Brain pericyte (primary cell): ENCODE results near the gene BSN.

ENCODE experiments used
- DNase-seq: peaks from one replicate; pipeline ENCODE4 v3.0.0-alpha.2; 2012; ENCODE audit warnings: low read depth, low spot score

The BSN gene

GRCh38 chr3:49601358-49602048, 47.2 kb downstream of the BSN start:
- no peak for DNase-seq

DNA sequence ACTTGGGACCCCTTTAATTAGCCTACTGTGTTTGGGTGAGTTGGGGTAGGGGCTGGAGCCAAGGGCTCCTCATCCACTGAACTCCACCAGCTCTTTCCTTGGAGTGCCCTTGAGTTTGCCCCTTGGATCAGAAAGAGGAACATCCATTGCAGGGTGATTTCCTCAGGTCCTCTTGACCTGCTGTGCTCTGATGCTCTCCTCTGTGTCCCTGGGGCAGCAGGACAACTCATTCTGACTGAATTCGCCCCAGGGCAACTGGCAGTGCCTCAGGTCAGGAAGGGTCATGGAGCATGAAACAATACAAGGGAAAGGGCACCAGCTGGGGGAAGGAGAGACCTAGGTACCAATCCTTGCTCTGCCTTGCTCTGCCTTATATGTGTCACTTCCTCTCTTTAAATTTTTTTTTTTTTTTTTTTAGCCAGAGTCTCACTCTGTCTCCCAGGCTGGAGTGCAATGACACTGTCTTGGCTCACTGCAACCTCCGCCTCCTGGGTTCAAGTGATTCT, 47.8 kb downstream of the BSN start:
- DNase-seq = no peak

DNA sequence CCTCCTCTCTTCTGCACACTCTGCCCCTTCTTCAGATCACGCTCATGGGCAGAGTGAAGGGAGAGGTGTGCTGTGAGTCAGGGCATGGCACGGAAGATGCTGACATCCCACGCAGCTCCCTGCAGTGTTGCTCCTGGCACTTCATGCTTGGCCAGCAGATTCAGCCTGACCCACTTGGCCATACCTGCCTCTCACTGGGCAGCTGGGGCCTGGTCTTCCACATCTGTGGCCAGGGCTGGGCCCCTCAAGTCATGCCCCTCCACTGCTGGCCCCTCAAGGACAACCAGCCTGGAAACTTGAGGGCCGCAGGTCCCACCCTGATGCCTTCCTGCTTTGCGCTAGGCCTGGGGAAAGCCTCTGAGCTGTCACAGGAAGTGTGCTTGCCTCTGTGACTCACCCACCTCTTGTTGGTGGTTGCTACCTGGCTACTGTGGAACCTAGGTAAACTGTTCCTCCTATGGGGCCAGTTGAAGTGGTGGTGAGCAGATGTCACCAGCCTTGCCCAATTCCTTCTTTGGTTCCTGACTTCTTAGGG, 48.7 kb downstream of the BSN start:
- no peak for DNase-seq

GRCh38 chr3:49606427-49606826, 52.1 kb downstream of the BSN start:
- no peak for DNase-seq

DNA sequence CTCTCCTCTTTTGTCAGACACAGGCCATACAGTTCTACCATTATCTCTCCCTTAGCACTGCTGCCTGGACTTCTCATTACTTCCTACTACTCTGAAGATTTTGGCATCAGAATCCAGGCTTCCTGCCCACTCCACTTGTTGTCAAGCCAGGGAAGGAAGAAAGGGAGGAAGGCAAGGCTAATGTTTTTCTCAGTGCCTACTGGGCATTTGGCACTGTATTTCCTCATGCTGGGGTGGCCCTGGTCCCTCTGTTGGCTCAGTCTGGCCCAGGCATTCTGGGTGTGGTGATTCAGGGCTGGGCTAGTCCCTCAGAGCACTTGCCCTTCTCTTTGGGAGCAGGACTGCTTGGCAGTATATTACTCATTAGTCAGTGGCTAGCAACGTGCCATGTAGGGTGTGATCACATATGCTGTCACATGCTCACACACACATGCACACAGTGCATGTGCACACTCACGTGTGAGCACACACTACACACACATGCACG, 52.9 kb downstream of the BSN start:
- DNase-seq = no peak

DNA sequence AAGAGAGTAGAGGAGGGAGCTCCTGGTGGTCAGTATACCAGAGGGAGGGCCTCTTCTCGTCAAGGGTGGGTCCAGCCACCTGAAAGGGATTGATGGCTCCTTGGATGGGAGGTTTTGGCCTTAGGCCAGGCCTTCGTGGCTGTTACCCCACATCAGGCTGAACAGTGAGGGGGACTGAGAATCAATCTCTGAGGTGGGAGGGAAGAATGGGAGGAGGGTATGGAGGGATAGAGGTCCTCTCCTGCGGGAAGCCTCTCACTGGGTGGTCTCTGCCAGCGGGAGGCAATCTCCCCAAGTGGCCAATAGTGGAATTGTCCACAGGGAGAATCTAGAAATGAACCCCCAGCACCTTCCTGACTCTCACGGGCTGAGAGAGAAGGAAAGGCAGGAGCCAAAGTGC, 53.5 kb downstream of the BSN start:
- DNase-seq = no peak

DNA sequence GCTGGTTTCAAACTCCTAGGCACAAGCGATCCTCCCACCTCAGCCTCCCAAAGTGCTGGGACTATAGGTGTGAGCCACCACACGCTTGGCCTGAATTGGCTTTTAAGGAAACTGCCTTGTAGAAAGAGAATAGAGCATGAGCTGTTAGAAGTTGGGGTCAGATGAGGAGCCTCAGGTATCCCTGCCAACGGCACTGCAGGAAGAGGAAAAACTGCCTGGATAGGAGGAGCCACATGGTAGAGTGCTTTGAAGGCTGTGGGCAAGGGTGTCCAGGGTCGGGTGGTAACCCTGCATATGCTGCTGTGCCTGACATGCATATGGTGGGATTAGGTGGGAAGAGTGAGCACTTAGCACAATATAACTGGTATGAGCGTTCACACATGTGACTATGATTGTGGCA, 55.0 kb downstream of the BSN start:
- DNase-seq = no peak

DNA sequence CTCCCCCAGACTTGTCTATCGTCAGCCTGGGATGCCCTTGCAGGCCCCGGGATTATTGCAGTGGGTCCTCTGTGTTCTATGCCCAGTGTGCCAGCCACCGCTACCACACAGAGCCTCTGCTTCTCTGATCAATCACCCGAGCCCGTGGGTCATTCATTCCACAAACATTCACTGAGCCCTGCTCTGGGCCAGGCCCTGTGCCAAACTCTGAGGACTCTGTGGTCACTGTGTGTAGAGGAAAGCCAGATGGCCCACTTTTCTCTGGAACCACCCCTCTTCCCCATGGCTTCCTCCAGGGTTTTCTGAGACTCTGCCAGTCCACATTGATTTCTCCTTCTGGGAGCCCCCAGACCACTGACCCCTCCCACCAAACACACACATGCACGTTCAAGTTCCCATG, 55.5 kb downstream of the BSN start:
- no peak for DNase-seq

DNA sequence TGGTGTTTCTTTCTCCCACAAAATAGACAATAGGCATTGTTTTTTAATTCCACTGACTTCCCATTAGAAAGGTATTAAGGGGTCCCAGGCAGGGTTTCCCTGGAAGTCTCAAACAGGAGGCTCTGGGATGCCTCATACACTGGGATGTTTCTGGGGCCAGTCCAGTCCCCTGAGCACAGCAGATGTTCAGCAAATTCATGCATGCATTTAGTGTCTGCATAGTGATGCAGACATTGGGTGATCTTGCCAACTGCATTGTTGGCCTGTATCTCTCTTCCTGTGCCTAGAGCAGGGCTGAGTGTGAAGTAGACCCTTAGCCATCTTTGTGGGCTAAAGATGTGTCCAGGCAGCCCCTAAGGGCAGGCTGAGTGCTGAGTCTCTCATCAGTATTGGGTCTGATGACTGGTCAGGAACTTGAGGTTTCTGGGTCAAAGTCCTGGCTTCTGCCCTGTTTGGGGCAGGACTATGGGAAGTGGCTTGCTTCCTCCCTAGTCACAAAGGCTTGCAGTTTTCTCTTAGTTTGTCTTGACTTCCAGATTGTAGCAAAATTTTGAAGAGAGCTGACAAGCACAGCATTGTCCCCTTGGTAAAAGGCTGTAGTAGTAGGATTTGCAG, 56.5 kb downstream of the BSN start:
- no peak for DNase-seq

- no peak for DNase-seq
These were observed 57.0 kb downstream of the BSN start for GRCh38 chr3:49611291-49611690.

- no peak for DNase-seq
These were observed 57.4 kb downstream of the BSN start for GRCh38 chr3:49611719-49612118.

DNA sequence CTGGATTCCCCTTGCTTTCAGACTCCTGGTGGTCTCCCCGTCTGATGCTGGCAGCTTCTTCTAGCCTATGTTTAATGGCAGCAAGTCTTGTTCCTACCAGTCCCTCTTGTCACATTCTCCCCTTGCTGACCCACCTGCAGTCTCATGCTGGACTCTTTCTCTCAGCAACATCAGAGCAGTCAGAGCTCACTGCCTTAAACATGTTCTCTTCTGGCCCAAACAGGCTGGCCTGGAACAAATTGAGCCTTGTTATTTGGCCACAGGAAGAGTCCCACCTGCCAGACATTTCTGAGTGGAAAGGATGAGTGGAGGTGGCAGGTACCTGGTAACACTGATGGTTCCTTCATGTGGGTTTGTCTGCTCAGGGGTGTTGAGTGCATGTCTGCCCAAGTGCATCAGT, 60.7 kb downstream of the BSN start:
- DNase-seq = no peak

DNA sequence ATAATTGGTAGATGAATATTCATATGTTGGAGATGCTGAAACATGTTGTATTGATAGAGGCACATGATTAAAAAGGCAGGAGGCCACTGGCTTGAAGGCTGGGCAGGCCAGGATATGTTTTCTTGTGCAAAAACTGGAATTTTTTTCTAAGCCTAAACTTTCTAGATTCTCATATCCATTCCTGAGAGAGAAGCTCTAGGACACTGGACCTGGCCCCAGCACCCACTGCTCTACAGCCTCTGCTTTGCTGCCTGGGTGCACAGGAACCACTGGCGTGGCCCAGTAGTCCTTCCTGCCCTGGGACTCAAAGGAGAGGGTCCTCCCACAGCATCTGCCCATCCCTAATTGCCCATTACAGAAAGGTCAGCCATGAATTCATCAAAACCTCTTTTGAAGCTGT, 61.8 kb downstream of the BSN start:
- no peak for DNase-seq

GRCh38 chr3:49616491-49616941, 62.2 kb downstream of the BSN start:
- DNase-seq = peak; percentile 87

GRCh38 chr3:49617390-49618013, 63.2 kb downstream of the BSN start:
- DNase-seq = no peak

DNA sequence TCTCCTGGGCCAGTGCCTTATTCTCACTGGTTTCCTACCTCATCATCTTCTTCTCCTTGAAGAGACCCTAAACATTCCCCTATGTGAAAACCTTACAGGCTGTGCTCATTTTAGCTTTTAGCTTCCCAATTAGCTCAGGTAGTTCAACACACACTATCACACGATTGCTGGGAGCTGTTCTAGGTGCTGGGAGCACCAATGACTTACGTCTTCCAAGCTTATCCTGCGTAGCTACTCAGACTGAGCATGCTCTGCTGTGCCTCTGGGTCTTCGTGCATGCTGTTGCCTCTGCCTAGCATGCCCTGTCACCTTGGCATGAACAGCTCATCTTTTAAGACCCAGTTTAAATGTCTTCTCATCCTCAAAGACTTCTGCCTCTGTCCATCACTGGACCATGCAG, 64.1 kb downstream of the BSN start:
- DNase-seq = no peak

DNA sequence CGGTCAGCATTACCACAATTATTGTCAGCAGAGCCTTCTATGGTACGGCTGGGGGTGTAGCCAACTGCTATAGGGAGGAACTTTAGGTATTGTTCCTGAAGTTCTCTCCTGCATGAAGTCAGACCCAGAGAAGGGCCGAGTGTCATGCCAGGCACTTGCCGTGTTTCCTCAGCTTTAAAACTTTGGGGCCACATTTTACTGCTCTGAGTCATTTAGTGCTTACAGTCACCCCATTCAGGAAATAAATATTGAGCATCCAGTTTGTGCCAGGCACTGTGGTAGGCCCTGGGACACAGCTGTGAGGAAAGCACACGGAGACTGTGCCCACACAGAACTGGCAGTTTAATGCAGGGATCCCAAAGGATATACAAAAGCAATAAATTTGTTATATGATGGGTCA, 65.4 kb downstream of the BSN start:
- no peak for DNase-seq

DNA sequence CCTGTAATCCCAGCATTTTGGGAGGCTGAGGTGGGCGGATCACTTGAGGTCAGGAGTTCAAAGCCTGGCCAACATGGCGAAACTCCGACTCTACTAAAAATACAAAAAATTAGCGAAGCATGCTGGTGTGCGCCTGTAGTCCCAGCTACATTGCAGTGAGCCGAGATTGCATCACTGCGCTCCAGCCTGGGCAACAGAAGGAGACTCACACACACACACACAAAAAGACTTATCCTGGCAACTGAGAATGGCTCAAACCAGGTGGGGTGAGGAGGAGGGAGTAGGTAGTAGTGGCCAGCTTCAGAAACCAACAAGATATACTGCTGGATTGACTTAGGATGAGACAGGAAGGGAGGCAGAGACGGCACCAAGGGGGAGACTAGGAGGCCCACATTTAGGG, 66.5 kb downstream of the BSN start:
- no peak for DNase-seq

DNA sequence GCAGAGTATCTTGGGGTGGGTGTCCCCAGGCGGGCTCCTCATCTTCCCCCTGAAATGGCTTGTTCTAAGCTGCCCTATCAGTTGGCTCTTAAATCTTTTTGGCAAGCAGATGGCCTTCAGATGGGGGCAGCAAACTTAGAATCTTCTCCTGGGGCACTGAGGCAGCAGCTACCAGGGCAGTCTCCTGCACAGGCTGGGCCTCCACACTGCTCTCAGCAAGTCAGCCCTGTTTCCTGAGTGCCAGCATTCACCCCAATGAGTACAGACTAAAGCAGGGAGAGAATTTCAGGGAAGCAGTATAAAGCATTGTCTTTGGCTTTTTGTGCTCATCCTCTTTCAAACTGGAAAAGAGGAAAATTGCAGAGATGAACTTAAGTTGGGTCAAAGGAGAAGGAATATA, 68.8 kb downstream of the BSN start:
- no peak for DNase-seq

DNA sequence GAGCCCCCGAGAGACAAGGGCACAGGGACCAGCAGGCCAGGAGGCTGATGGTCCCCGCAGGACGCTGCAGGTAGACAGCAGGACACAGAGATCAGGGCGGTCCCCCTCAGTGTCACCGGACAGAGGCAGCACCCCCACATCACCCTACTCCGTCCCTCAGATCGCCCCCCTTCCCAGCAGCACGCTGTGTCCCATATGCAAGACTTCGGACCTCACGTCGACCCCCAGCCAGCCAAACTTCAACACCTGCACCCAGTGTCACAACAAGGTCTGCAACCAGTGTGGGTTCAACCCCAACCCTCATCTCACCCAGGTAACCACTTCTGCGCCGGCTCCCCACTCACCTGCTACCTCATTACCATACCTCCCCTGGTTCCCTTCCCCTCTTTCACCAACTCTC, 70.8 kb downstream of the BSN start:
- no peak for DNase-seq

- DNase-seq = no peak
These were observed 71.9 kb downstream of the BSN start for GRCh38 chr3:49626101-49626581.

GRCh38 chr3:49626796-49627195, 72.5 kb downstream of the BSN start:
- DNase-seq = no peak
